ENCODE measurements around the gene PAX1.
A peak's percentile ranks its signal among the peaks of the same experiment; 100 is the strongest.

The PAX1 gene

GRCh38 chr20:21703717-21704407 lies 1.6 kb upstream of the PAX1 start:
- DNase-seq, result no peak

- DNase-seq, result no peak
These were observed 767 bp upstream of the PAX1 start for GRCh38 chr20:21704408-21705385.

GRCh38 chr20:21706261-21707195 lies 1.1 kb downstream of the PAX1 start:
- no peak for DNase-seq

- DNase-seq, result no peak
These were observed 1.8 kb downstream of the PAX1 start for GRCh38 chr20:21707267-21707666.

DNA sequence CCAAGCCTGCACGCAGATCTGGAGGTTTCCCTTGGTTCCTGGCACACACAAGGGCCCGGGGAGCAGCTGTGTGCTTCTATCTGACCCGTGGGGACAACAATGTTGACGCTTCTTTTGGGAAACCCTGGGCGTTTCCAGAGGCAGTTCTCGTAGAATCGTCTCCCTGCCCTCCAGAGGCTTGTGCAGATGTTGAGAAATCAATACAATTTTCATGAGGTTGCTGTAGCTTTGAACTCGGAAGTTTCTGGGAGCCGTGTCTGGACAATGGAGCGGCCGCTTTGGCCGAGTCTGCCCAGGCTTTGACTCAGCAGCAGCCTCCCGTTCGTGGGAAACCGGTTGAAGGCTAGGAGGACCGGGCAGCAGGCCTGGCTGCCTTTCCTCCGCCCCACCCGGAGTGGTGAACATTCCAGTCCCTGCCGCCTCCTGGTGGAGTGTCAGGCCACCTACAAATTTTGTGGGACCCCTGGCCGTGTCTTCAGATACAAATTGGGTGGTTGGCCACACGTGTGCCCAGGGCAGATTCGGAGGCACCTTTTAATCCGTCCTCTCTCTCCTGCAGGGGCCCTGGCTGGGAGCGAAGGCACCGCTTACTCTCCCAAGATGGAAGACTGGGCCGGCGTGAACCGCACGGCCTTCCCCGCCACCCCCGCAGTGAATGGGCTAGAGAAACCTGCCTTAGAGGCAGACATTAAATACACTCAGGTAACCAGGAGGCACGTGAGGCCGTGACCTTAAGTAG lies 2.7 kb downstream of the PAX1 start:
- no peak for DNase-seq

- no peak for DNase-seq
These were observed 3.5 kb downstream of the PAX1 start for GRCh38 chr20:21708738-21709534.

GRCh38 chr20:21709535-21709904 lies 4.1 kb downstream of the PAX1 start:
- DNase-seq, result no peak

GRCh38 chr20:21710341-21710740 lies 4.9 kb downstream of the PAX1 start:
- DNase-seq, result no peak

DNA sequence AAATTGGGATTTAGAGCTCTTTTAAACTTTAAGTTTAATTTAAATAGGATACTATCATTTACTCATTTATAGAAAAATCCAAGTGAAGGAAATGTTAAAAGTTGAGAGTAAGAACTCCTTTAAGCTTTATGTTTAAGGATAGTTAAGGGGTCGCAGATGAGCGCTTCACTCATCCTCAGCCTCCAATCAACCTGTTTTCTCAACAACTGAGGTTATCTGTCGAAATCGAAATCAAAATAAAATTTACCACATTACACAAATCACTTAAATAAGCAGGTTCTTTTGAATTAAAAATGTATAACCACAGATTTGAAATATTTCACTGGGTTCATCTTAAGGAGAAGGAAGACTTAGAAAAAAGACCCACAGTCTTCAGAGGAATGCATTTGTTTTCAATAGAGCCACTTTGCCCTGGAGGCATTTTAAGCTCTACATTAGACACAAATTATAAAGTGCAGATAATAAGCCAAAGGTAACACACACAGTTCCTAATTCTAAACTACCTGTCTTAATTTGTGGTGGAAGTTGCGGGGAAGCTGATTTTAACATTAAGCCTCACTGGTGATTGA lies 5.5 kb downstream of the PAX1 start:
- no peak for DNase-seq

DNA sequence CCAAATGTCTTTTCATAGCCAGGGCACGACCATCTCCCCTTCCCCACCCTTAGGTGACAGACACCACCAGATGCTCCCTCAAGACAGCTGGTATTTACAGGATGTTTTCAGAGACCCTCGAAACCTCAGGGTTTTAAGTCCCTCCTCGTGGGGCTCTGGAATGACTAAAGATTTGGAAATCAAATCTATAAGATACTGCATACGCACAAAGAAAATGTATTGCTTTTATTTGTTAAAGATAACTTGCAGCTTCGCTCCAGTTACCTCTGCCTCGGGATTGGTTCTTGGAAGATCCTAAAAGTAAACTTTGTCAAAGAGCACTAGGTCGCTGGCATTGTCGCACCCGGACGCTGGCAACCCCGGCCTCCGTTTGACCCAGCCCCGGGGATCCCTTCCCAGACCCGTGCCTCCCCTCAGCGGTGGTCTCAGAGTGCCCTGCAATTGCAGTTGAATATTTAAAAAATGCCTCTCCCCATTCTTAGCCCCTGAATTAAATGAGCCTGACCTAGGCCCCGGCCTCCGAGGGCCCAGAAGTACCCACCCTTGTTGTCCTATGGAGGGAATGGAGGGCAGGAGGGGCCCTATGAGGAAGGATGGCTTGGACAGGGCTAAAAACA lies 7.1 kb downstream of the PAX1 start:
- DNase-seq, result no peak

DNA sequence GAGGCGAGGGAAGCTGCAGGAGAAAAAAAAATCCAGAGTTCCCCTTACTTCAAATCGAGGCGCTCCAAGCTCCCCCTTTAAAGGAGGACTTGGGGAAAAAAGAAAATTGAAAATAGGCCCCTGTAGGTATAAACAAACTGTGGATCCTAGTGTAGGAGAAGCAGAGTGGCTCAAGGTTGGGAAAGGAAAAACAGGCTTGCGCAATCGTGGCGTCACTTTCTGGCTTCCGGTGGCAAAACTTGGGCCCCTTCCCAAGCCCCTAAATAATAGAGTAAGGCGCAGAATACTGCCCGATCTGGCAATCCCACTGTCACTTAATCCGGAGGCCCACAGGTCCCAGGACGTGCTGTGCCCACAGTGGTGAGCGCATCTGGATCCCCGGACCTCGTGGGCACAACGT lies 8.0 kb downstream of the PAX1 start:
- DNase-seq, result no peak

DNA sequence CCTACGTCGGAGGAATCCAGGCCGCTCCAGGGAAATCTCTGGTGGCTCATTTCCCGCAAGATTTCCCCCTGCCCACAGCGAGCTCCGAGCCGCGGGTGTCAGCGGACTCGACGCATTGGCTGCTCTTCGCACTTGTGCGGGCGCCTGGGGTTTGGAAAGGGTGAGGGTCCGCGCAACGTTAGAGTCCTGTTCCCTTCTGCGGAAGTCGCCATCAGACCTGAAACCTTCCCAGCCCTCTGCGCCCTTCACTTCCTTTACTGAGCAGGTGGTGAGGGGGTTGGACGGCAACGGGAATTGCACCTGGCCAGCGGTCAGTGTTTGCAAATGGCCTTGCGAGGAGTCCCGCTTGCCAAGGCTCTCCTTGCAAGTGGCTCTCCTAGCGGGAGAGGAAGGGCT lies 8.4 kb downstream of the PAX1 start:
- DNase-seq, result no peak

DNA sequence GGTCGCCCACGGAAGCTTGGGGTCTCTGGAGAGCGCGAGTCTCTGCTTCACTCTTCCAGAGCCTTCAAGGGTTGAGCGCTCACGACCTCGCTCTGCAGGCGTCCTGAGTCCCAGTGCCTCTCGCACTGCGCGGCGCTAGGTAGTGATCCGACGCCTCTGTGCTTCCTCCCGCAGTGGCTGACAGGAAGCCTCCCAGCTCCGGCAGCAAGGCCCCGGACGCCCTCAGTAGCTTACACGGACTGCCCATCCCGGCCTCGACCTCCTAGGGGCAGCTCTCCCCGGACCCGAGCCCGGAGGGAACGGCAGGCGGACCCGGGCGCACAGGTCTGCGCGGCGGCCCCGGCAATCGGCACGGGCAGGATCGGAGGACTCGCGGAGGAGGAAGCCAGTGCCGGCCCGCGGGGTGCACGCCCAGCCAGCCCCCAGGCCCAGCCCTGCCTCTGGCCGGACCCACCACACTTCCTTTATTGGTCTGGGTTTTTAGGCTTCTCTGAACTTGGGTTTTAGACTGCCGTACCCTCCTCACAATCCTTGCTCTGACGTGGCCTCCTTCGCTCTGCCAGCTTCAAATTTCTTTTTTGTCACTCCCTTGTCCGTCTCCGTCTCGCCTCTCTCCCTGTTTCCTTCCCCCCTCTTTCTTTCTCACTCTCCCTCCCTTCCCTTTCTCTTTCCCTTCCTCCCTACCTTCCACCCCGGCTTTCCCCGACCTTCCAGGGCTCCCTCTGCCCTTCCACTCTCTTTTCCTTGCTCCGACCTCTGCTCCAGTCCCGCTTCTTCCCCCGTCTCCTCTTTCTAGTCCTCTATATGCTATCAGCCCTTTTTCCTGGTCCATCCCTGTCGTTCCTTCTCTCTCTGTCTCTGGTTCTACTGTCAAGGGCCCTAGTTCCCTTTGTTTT lies 9.1 kb downstream of the PAX1 start:
- DNase-seq, result no peak

- no peak for DNase-seq
These were observed 9.9 kb downstream of the PAX1 start for GRCh38 chr20:21715193-21715881.

- DNase-seq, result peak; percentile 16
These were observed 14.2 kb downstream of the PAX1 start for GRCh38 chr20:21719592-21720214.

DNA sequence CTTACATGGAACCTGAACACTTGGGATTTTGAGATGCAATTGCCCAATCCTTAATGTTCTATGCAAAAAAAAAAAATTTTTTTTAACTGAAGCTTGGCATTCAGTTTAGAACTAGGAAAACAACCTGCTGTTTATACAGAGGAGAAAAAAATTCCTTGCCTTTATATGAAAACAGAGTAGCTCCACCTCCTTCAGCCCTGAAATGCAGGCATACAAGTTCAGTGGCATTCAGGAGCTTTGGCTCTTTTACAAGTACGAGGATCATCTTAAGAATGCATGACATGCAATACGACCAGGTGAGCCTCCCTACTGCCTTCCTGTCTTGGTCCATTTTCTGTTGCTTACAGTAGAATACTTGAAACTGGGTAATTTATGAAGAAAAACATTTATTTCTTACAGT lies 20.4 kb downstream of the PAX1 start:
- no peak for DNase-seq

GRCh38 chr20:21729316-21729715 lies 23.9 kb downstream of the PAX1 start:
- no peak for DNase-seq

GRCh38 chr20:21739161-21739560 lies 33.7 kb downstream of the PAX1 start:
- no peak for DNase-seq
